ENCODE data around the gene CEP72.
"Not testable (repeated sequence)": the region's sequence is repeated elsewhere in the genome, so short reads cannot be mapped to it uniquely, and the experiment has no call there.

DNA sequence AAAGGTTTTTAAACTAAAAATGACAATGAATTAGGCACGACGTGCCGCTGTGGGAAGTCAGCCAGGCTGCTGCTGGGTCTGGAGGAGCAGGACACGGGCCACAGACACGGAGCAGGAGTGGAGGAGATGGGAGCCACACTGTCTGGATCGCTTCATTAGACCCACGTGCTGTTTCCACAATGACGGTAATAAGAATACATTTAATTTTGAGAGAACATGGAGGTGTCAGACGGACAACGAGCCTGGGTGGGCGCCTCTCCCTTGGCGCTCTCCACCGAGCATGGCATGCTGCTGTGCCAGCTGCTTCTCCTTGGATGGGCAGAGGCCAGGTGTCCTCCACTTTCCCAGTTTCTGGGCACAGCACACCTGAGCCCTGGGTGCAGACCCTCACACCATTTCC, 68.7 kb downstream of the CEP72 start:
- TF ChIP-seq POLR2A (IDR thresholded peaks at IDR 0.05; ENCODE audit: extremely low read depth, insufficient read length): not testable (repeated sequence)
- TF ChIP-seq, protein P1, sequence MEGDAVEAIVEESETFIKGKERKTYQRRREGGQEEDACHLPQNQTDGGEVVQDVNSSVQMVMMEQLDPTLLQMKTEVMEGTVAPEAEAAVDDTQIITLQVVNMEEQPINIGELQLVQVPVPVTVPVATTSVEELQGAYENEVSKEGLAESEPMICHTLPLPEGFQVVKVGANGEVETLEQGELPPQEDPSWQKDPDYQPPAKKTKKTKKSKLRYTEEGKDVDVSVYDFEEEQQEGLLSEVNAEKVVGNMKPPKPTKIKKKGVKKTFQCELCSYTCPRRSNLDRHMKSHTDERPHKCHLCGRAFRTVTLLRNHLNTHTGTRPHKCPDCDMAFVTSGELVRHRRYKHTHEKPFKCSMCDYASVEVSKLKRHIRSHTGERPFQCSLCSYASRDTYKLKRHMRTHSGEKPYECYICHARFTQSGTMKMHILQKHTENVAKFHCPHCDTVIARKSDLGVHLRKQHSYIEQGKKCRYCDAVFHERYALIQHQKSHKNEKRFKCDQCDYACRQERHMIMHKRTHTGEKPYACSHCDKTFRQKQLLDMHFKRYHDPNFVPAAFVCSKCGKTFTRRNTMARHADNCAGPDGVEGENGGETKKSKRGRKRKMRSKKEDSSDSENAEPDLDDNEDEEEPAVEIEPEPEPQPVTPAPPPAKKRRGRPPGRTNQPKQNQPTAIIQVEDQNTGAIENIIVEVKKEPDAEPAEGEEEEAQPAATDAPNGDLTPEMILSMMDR (IDR thresholded peaks at IDR 0.05; ENCODE audit: low read depth, low read length): not testable (repeated sequence)
- TF ChIP-seq, protein P2, sequence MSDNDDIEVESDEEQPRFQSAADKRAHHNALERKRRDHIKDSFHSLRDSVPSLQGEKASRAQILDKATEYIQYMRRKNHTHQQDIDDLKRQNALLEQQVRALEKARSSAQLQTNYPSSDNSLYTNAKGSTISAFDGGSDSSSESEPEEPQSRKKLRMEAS (IDR thresholded peaks at IDR 0.05; ENCODE audit: low read depth, low read length): not testable (repeated sequence)

Data from NB4 (cell line).